C4-2B (cell line): ENCODE results near the gene MMS19.

Experiments used
- ZFX ChIP-seq: fragments of 450-650 bp; IDR thresholded peaks from 2 replicates; pipeline ENCODE4 v1.6.1; 2017
- TF ChIP-seq, protein P1 (sequence below): fragments of 450-650 bp; conservative IDR thresholded peaks from 2 replicates; pipeline ENCODE4 v1.5.1; 2017; ENCODE audit warnings: mild to moderate bottlenecking

DNA sequence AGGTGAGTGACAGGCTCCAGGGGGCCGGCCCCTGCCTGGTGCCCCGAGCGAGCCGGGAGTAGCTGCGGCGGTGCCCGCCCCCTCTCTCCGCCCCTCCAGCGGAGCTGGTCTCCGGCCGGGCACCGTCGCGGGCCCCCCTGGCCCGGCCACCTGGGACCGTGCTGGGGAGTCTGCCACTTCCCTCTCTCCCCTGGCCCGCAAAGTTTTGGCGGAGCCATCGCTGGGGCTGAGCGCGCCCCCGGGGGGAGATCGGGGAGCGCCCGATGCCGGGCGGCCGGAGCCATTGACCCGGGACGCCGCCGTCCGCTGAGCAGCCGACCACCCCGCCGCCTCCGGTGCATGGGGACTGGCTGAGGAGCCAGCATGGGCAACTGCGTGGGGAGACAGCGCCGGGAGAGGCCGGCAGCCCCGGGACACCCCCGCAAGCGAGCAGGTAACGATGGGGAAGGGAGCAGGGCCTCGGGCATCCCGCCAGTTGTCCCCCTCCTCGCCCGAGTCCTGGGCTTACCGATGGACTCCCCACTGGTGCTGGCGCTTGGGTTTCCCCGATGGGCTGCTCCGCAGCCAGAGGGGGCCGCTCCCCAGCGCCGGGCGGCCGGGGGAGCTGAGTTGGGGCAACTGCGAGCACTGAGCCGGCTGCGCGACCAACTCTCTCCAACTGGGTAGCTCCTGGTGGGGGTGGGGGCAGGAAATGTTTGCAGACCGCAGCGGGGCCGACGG is 779 bp upstream of the MMS19 start, which contains the start of gene UBTD1:
- TF ChIP-seq, protein P1, sequence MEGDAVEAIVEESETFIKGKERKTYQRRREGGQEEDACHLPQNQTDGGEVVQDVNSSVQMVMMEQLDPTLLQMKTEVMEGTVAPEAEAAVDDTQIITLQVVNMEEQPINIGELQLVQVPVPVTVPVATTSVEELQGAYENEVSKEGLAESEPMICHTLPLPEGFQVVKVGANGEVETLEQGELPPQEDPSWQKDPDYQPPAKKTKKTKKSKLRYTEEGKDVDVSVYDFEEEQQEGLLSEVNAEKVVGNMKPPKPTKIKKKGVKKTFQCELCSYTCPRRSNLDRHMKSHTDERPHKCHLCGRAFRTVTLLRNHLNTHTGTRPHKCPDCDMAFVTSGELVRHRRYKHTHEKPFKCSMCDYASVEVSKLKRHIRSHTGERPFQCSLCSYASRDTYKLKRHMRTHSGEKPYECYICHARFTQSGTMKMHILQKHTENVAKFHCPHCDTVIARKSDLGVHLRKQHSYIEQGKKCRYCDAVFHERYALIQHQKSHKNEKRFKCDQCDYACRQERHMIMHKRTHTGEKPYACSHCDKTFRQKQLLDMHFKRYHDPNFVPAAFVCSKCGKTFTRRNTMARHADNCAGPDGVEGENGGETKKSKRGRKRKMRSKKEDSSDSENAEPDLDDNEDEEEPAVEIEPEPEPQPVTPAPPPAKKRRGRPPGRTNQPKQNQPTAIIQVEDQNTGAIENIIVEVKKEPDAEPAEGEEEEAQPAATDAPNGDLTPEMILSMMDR: no peak
- TF ChIP-seq ZFX: no peak; the same call in 1 of the 2 replicates
